K562 (cell line): ENCODE measurements around the gene AP2A2. TPM values are rescaled to one million over a fixed set of nuclear protein-coding genes. Genes with fewer than 3 reads are reported as not detected.

Experiments
- ATAC-seq: fragments of 200-7000 bp; cut with Tn5 transposase; 3 replicates; pipeline ENCODE4 v1.9.1; 2020; ENCODE audit warnings: moderate library complexity
- BruUV-seq: library from RNA; stranded (reverse); fragments of 400-500 nt; replicated peaks from 2 replicates; lab custom pipeline; 2021; lab: Mats Ljungman, UMichigan
- CTCF ChIA-PET: fragments of 300-600 bp; formaldehyde crosslinking; extraction: SDS; loops from one replicate; lab custom pipeline; 2021; ENCODE audit warnings: low intra/inter-chr PET ratio; lab: Yijun Ruan, JAX
- POLR2A ChIA-PET: fragments of 300-600, 350-650 bp; sonication (Branson Sonifier 250); formaldehyde crosslinking; extraction: SDS; loops from one replicate; lab custom pipeline; 2021; ENCODE audit warnings: antibody characterized with exemption, inconsistent platforms; lab: Yijun Ruan, JAX
- DNase-seq, 4 experiments: peaks; one replicate each; pipeline versions ENCODE4 v3.0.0 to v3.0.0-alpha.2; 2011 to 2018; ENCODE audit warnings: low spot score in 3 of 4, mixed read lengths in 3 of 4; ENCODE audit errors: extremely low read depth in 1 of 4
- FAIRE-seq: peaks from 2 replicates; lab custom pipeline; 2011; peaks lifted over from hg19 to GRCh38; lab: Jason Lieb, UNC
- H2AFZ ChIP-seq: 2 replicates; pipeline ENCODE4 v1.6.0; 2011; ENCODE audit warnings: low read depth, low read length, control low read depth, inconsistent platforms
- H3K27ac ChIP-seq: fragments of 200-600 bp; 3 replicates; pipeline ENCODE4 v1.8.0; 2011; ENCODE audit warnings: low read depth, mild to moderate bottlenecking, control low read depth, inconsistent platforms, low read length, moderate library complexity, mixed read lengths; ENCODE audit errors: extremely low read depth
- H3K27me3 ChIP-seq, 2 experiments: fragments of 300-600 bp in 1 of 2; 2 replicates in 1 of 2; 3 replicates in 1 of 2; pipeline versions ENCODE4 v1.6.0 to v1.8.0; 2011; ENCODE audit warnings: inconsistent platforms in 2 of 2, low read length in 2 of 2, mild to moderate bottlenecking in 1 of 2, mixed read lengths in 1 of 2, moderate library complexity in 1 of 2; ENCODE audit not compliant: control insufficient read depth in 2 of 2, insufficient read depth in 2 of 2
- H3K36me3 ChIP-seq: fragments of 300-600 bp; 3 replicates; pipeline ENCODE4 v1.8.0; 2011; ENCODE audit warnings: mild to moderate bottlenecking, low read length, inconsistent platforms; ENCODE audit not compliant: control insufficient read depth, insufficient read depth
- H3K4me1 ChIP-seq, 2 experiments: fragments of 200-600 bp in 1 of 2; replicated peaks in 1 of 2; 2 replicates in 1 of 2; 3 replicates in 1 of 2; pipeline versions ENCODE4 v1.5.1 to v1.8.0; 2011; ENCODE audit warnings: inconsistent platforms in 2 of 2, low read length in 2 of 2, mild to moderate bottlenecking in 1 of 2, mixed read lengths in 1 of 2, moderate library complexity in 1 of 2; ENCODE audit not compliant: control insufficient read depth in 2 of 2, insufficient read depth in 2 of 2
- H3K4me2 ChIP-seq: 2 replicates; pipeline ENCODE4 v1.6.1; 2011; ENCODE audit warnings: low read length, control low read depth, inconsistent platforms, mixed read lengths; ENCODE audit not compliant: insufficient read depth
- H3K4me3 ChIP-seq: fragments of 200-600 bp; sonication (generic), shearing (Covaris generic); 2 replicates; pipeline ENCODE4 v1.5.1; 2016; ENCODE audit warnings: control low read depth, inconsistent platforms
- H3K79me2 ChIP-seq: fragments of 200-600 bp; 3 replicates; pipeline ENCODE4 v1.8.0; 2011; ENCODE audit warnings: low read length, inconsistent platforms; ENCODE audit not compliant: control insufficient read depth, insufficient read depth
- H3K9ac ChIP-seq, 2 experiments: 2 replicates each; pipeline versions ENCODE4 v1.6.0 to v1.6.1; 2011; ENCODE audit warnings: low read depth in 2 of 2, low read length in 2 of 2, control low read depth in 1 of 2, inconsistent platforms in 1 of 2, mild to moderate bottlenecking in 1 of 2, mixed read lengths in 1 of 2; ENCODE audit not compliant: insufficient read depth in 1 of 2
- H3K9me1 ChIP-seq: one replicate; pipeline ENCODE4 v1.6.0; 2011; ENCODE audit warnings: inconsistent platforms, mild to moderate bottlenecking, low read length, moderate library complexity; ENCODE audit not compliant: control insufficient read depth, insufficient read depth
- H3K9me3 ChIP-seq: replicated peaks from 2 replicates; pipeline ENCODE4 v1.5.1; 2011; ENCODE audit warnings: low read depth, low read length, inconsistent platforms; ENCODE audit not compliant: control insufficient read depth, insufficient read depth
- H4K20me1 ChIP-seq: replicated peaks from 2 replicates; pipeline ENCODE4 v1.6.1; 2011; ENCODE audit warnings: low read length, inconsistent platforms, mixed read lengths; ENCODE audit not compliant: control insufficient read depth, insufficient read depth
- ARID2 ChIP-seq: fragments of 450-650 bp; IDR thresholded peaks from 2 replicates; pipeline ENCODE4 v1.6.1; 2017; ENCODE audit warnings: antibody characterized with exemption, mild to moderate bottlenecking
- ATF2 ChIP-seq: sonication (generic); formaldehyde crosslinking; IDR thresholded peaks from 2 replicates; pipeline ENCODE4 v1.8.1; 2022; ENCODE audit warnings: missing genetic modification reagents
- CTCF ChIP-seq, 3 experiments: IDR thresholded peaks in 2 of 3; conservative IDR thresholded peaks in 1 of 3; 2 replicates each; pipeline ENCODE4 v1.5.1; 2011 to 2012; ENCODE audit warnings: low read length in 3 of 3, mild to moderate bottlenecking in 3 of 3, control low read depth in 2 of 3, improper control_type of control experiment in 1 of 3, inconsistent platforms in 1 of 3, low read depth in 1 of 3, mixed read lengths in 1 of 3, moderate library complexity in 1 of 3; ENCODE audit not compliant: insufficient read depth in 2 of 3
- ETS2 ChIP-seq: IDR thresholded peaks from 2 replicates; pipeline ENCODE4 v1.6.1; 2016; ENCODE audit warnings: borderline replicate concordance, missing genetic modification characterization, mild to moderate bottlenecking, moderate library complexity, missing compliant biosample characterization; ENCODE audit not compliant: poor library complexity, severe bottlenecking
- IRF1 ChIP-seq: sonication (generic); formaldehyde crosslinking; IDR thresholded peaks from 2 replicates; pipeline ENCODE4 v1.8.0; 2022; ENCODE audit warnings: missing genetic modification reagents, mild to moderate bottlenecking, borderline replicate concordance
- MCM5 ChIP-seq: fragments of 450-650 bp; IDR thresholded peaks from 2 replicates; pipeline ENCODE4 v1.6.1; 2016; ENCODE audit warnings: low read depth
- NFATC3 ChIP-seq: fragments of 450-650 bp; IDR thresholded peaks from 2 replicates; pipeline ENCODE4 v1.6.1; 2017; ENCODE audit warnings: mild to moderate bottlenecking
- TAF15 ChIP-seq: fragments of 200-400 bp; formaldehyde crosslinking; IDR thresholded peaks from 2 replicates; pipeline ENCODE4 v1.6.1; 2017; ENCODE audit warnings: mild to moderate bottlenecking, low read depth, low read length, moderate library complexity
- TBL1XR1 ChIP-seq, 2 experiments: IDR thresholded peaks; 2 replicates each; pipeline ENCODE4 v1.6.1; 2012; ENCODE audit warnings: improper control_type of control experiment in 2 of 2, low read length in 2 of 2, mild to moderate bottlenecking in 1 of 2
- ZBTB9 ChIP-seq: fragments of 450-650 bp; formaldehyde crosslinking; IDR thresholded peaks from 2 replicates; pipeline ENCODE4 v1.4.0; 2020; ENCODE audit warnings: mild to moderate bottlenecking, moderate library complexity
- ZNF75A ChIP-seq: fragments of 450-650 bp; formaldehyde crosslinking; IDR thresholded peaks from 2 replicates; pipeline ENCODE4 v1.4.0; 2020; ENCODE audit warnings: mild to moderate bottlenecking
- WGBS: fragments of 100-300 bp; shearing (Covaris generic); methylation state at CpG from one replicate; pipeline ENCODE4 v1.1.6; 2016; ENCODE audit warnings: low coverage, mixed read lengths; ENCODE audit not compliant: insufficient coverage; ENCODE audit errors: missing lambda C conversion rate; 5-methylcytosine and 5-hydroxymethylcytosine counted together
- in situ Hi-C: fragments of 300-500 bp; cut with MboI; formaldehyde crosslinking; loops from 4 replicates; pipeline ENCODE4 v1.15.0; 2018; ENCODE audit warnings: inconsistent platforms, mixed read lengths
- intact Hi-C: fragments of 100-400 bp; cut with micrococcal nuclease; formaldehyde crosslinking; loops from 2 replicates; pipeline ENCODE4 v1.14.2; 2022
- polyA plus RNA-seq, 8 experiments: library from polyadenylated mRNA; depleted of rRNA in 4 of 8; stranded (reverse) in 5 of 8; unstranded in 3 of 8; fragments of >200 nt; fragmentation: Nextera tagmentation in 2 of 8; fragmentation: Illumina TruSeq in 1 of 8; extraction: Ambion mirVana in 2 of 8; extraction: Trizol in 1 of 8; gene quantifications; 2 replicates each; pipeline versions ENCODE4 v1.2.1 to v1.2.3, GENCODE V29; 2011 to 2014; ENCODE audit warnings: inconsistent platforms in 1 of 8, missing spikeins in 1 of 8
- total RNA-seq, 7 experiments: library from RNA; depleted of rRNA in 6 of 7; stranded (reverse); fragments of >200 nt in 6 of 7; fragmentation: Illumina TruSeq in 2 of 7; extraction: Trizol in 2 of 7; gene quantifications; 2 replicates each; pipeline versions ENCODE4 v1.2.1 to v1.2.3, GENCODE V29; 2011 to 2021; ENCODE audit warnings: low replicate concordance in 1 of 7

The AP2A2 gene
- total and polyA plus RNA-seq, 9 of the 15 experiments (the other 6 are each of a cell fraction or from before 2014, with no cell fraction given), result 0.69 to 41.7 (median 15.2) TPM

- TF ChIP-seq CTCF (IDR thresholded peaks at IDR 0.05 in 2 of 3, conservative IDR thresholded peaks at IDR 0.05 in 1 of 3; ENCODE audit: insufficient read depth in 2 of 3, low read depth in 1 of 3, low read length in 3 of 3), result peak; percentile 10 to 45 (median 23); a peak in 2 of 6 replicates
Measured at GRCh38 chr11:980438-981357, 55.0 kb downstream of the AP2A2 start (continued).

- DNase-seq (no peak), FAIRE-seq (no peak), ATAC-seq (no peak)
- intact Hi-C loops (no loop called here), in situ Hi-C loops (no loop called here)
- Histone ChIP-seq H3K79me2 (no peaks in the 10 kb centered on the region), H3K9ac (no peak overlapping the region), H3K4me3 (no peak overlapping the region), H3K36me3 (peaks cover 65% of the 10 kb centered on the region; the same call in 2 of the 3 replicates), H3K4me1 (peaks cover 0 to 16% of the 10 kb centered on the region in 2 experiments; a peak in 2 of 5 replicates), H3K27ac (no peak overlapping the region), H3K4me2 (no peak overlapping the region), H4K20me1 (no peaks in the 10 kb centered on the region), H2AFZ (no peak overlapping the region), H3K9me3 (no peaks in the 10 kb centered on the region), H3K9me1 (no peaks in the 10 kb centered on the region), H3K27me3 (no peaks in the 10 kb centered on the region)
- WGBS, result 94% methylated on average over 14 of the region's 14 CpGs
- BruUV-seq, result no TSS peak
- ChIA-PET CTCF (no interaction called here), POLR2A (interaction anchor here (0.6 to 1.6 kb wide), 3 partner anchors 30 to 149 kb away, joined by 3 to 5 read pairs (median 3); partner anchors contain the start of gene CD151)
- no peak for TF ChIP-seq ETS2 (tag)
- TF ChIP-seq TAF15, result no peak
- TF ChIP-seq ZBTB9 (CRISPR knock-in tag), result no peak
- TF ChIP-seq MCM5, result no peak
- TF ChIP-seq TBL1XR1 (IDR thresholded peaks at IDR 0.05; ENCODE audit: low read length in 2 of 2), result no peak
- TF ChIP-seq IRF1 (CRISPR knock-in tag), result no peak
- TF ChIP-seq ZNF75A (CRISPR knock-in tag), result no peak
- no peak for TF ChIP-seq ARID2
- TF ChIP-seq NFATC3, result no peak
- no peak for TF ChIP-seq ATF2 (CRISPR knock-in tag)
Measured at GRCh38 chr11:981764-982163, 56.1 kb downstream of the AP2A2 start.
